Measurements from ENCODE around the gene ST3GAL3. TPM values are rescaled to one million over a fixed set of nuclear protein-coding genes. Genes with fewer than 3 reads are reported as not detected.
A peak's percentile ranks its signal among the peaks of the same experiment; 100 is the strongest.

ST3GAL3 gene
- polyA plus RNA-seq, 1 of the 3 experiments (the other 2 are of a cell fraction) = 20.6 TPM

- WGBS (ENCODE audit: low lambda C conversion rate) = 55% methylated on average over 7 of the region's 7 CpGs
- no peak for DNase-seq
- H3K79me2 ChIP-seq (ENCODE audit: insufficient read depth) = peaks cover 17% of the 10 kb centered on the region
- H3K27me3 ChIP-seq (ENCODE audit: insufficient read depth) = no peaks in the 10 kb centered on the region
- TF ChIP-seq TEAD4 (IDR thresholded peaks at IDR 0.05; ENCODE audit: borderline replicate concordance, insufficient read depth) = no peak
- TF ChIP-seq IRF3 (IDR thresholded peaks at IDR 0.05; ENCODE audit: low read depth, low read length) = no peak
- no peak for TF ChIP-seq USF2 (IDR thresholded peaks at IDR 0.05; ENCODE audit: borderline replicate concordance, low read depth, low read length)
- TF ChIP-seq MAX (IDR thresholded peaks at IDR 0.05; ENCODE audit: low read depth) = no peak
- 0 out of 2 replicates have a peak, but pooled peaks have one; percentile 8 for TF ChIP-seq REST (IDR thresholded peaks at IDR 0.05; ENCODE audit: low read depth, low read length)
- H4K20me1 ChIP-seq (ENCODE audit: insufficient read depth) = no peaks in the 10 kb centered on the region
- no peaks in the 10 kb centered on the region for H3K9me3 ChIP-seq
- peaks cover 14% of the 10 kb centered on the region for H3F3A ChIP-seq (replicated peaks; ENCODE audit: insufficient read depth)
- H3K36me3 ChIP-seq (replicated peaks in 1 of 2; ENCODE audit: control insufficient read depth in 1 of 2, insufficient read depth in 2 of 2, low read length in 1 of 2) = peaks cover 0 to 38% of the 10 kb centered on the region in 2 experiments
- H3K9ac ChIP-seq = no peak overlapping the region
- H2AFZ ChIP-seq (ENCODE audit: low read depth) = no peak overlapping the region
- CTCF ChIA-PET = interaction anchor here (1.0 kb wide), 1 partner anchor 206 kb away, joined by 3 read pairs; no protein-coding TSS in a partner anchor
- H3K4me2 ChIP-seq = no peak overlapping the region; the same call in 1 of the 2 replicates
- peaks cover 3 to 22% of the 10 kb centered on the region in 2 experiments; a peak in 1 of 4 replicates for H3K4me1 ChIP-seq (ENCODE audit: control insufficient read depth in 1 of 2, insufficient read depth in 2 of 2, low read depth in 1 of 2, low read length in 1 of 2)
- POLR2A ChIA-PET = interaction anchor here (1.4 kb wide), 1 partner anchor 57 kb away, joined by 4 read pairs; no protein-coding TSS in a partner anchor
- H3K27ac ChIP-seq (ENCODE audit: low read depth in 2 of 2, low read length in 1 of 2) = no peak overlapping the region; a peak in 1 of 4 replicates
- peak overlapping the region in 1 of 2 experiments; percentile 27; a peak in 2 of 4 replicates for H3K4me3 ChIP-seq (ENCODE audit: low read depth in 2 of 2, low read length in 1 of 2)
- H3K9me2 ChIP-seq = no peaks in the 10 kb centered on the region
Observed at GRCh38 chr1:43969416-43969745, 262.0 kb downstream of the ST3GAL3 start.

- CTCF ChIA-PET = interaction anchor here (0.6 to 1.2 kb wide), 4 partner anchors 35 to 440 kb away, joined by 3 to 4 read pairs (median 3); no protein-coding TSS in a partner anchor
- POLR2A ChIA-PET = interaction anchor here (0.9 to 1.4 kb wide), 4 partner anchors 8 to 61 kb away, joined by 3 to 4 read pairs (median 3); no protein-coding TSS in a partner anchor
- peak within 1 kb of the TSS; percentile 32 to 65; a peak in 3 of 4 replicates for H3K27ac ChIP-seq (ENCODE audit: low read depth in 2 of 2, low read length in 1 of 2)
- TF ChIP-seq MXI1 (IDR thresholded peaks at IDR 0.05; ENCODE audit: low read depth, low read length) = peak; percentile 99
- peak; percentile 93 for TF ChIP-seq SIN3A (IDR thresholded peaks at IDR 0.05; ENCODE audit: borderline replicate concordance, low read depth, low read length)
- TF ChIP-seq RFX5 (IDR thresholded peaks at IDR 0.05; ENCODE audit: low read length) = peak; percentile 39; the same call in 1 of the 2 replicates
- peak; percentile 95 for TF ChIP-seq CHD2 (IDR thresholded peaks at IDR 0.05; ENCODE audit: low read length, partially characterized antibody)
- TF ChIP-seq EP300 (IDR thresholded peaks at IDR 0.05; ENCODE audit: borderline replicate concordance in 1 of 2, low read depth in 1 of 2, low read length in 1 of 2) = no peak
- peak; percentile 92 for TF ChIP-seq GABPA (IDR thresholded peaks at IDR 0.05; ENCODE audit: low read depth)
- TF ChIP-seq YY1 (IDR thresholded peaks at IDR 0.05; ENCODE audit: low read depth) = peak; percentile 77; the same call in 1 of the 2 replicates
- TF ChIP-seq CTCF (IDR thresholded peaks at IDR 0.05) = peak; percentile 26
- no peak for TF ChIP-seq FOXJ3 (CRISPR knock-in tag; IDR thresholded peaks at IDR 0.05)
- no peak for TF ChIP-seq GATA2 (CRISPR knock-in tag; IDR thresholded peaks at IDR 0.05)
- TF ChIP-seq USF1 (IDR thresholded peaks at IDR 0.05; ENCODE audit: borderline replicate concordance, low read depth) = peak; percentile 87
Observed at GRCh38 chr1:43969746-43970466, 262.6 kb downstream of the ST3GAL3 start, which contains the start of gene DPH2. TSS of gene DPH2 (plus strand) at chr1:43970010. CDS start at chr1:43970176, 166 bp downstream.

More at GRCh38 chr1:43969746-43970466, 262.6 kb downstream of the ST3GAL3 start, which contains the start of gene DPH2:
- H3K36me3 ChIP-seq (replicated peaks in 1 of 2; ENCODE audit: control insufficient read depth in 1 of 2, insufficient read depth in 2 of 2, low read length in 1 of 2) = peaks cover 0 to 38% of the 10 kb centered on the region in 2 experiments
- H3K27me3 ChIP-seq (ENCODE audit: insufficient read depth) = no peaks in the 10 kb centered on the region
- peaks cover 19% of the 10 kb centered on the region for H3K79me2 ChIP-seq (ENCODE audit: insufficient read depth)
- no peaks in the 10 kb centered on the region for H4K20me1 ChIP-seq (ENCODE audit: insufficient read depth)
- 2% methylated on average over 14 of the region's 47 CpGs for WGBS (ENCODE audit: low lambda C conversion rate)
- H3K4me2 ChIP-seq = peak within 1 kb of the TSS; percentile 95
- peak within 1 kb of the TSS; percentile 90 for H2AFZ ChIP-seq (ENCODE audit: low read depth)
- H3F3A ChIP-seq (replicated peaks; ENCODE audit: insufficient read depth) = peaks cover 14% of the 10 kb centered on the region
- H3K9me3 ChIP-seq = no peaks in the 10 kb centered on the region
- peak within 1 kb of the TSS; percentile 82 for H3K9ac ChIP-seq
- H3K4me1 ChIP-seq (ENCODE audit: control insufficient read depth in 1 of 2, insufficient read depth in 2 of 2, low read depth in 1 of 2, low read length in 1 of 2) = peaks cover 3 to 23% of the 10 kb centered on the region in 2 experiments; a peak in 1 of 4 replicates
- no peaks in the 10 kb centered on the region for H3K9me2 ChIP-seq
- DNase-seq = peak; percentile 96
- H3K4me3 ChIP-seq (ENCODE audit: low read depth in 2 of 2, low read length in 1 of 2) = peak within 1 kb of the TSS; percentile 98 to 100

Measured in SK-N-SH (cell line).